Measurements from ENCODE around the gene SLC25A44. TPM values are rescaled to one million over a fixed set of nuclear protein-coding genes. Genes with fewer than 3 reads are reported as not detected.

SLC25A44 gene
- 22.8 TPM for polyA plus RNA-seq (2013, experiment 1 of 4)
- 21.7 TPM for polyA plus RNA-seq (2013, experiment 2 of 4)
- polyA plus RNA-seq (2013, experiment 3 of 4): 14.6 TPM
- 17.0 TPM for polyA plus RNA-seq (2013, experiment 4 of 4)

GRCh38 chr1:156193488-156194299 is at the start of gene SLC25A44:
Gene SLC25A44 (plus strand): TSS chr1:156194104. CDS start chr1:156199848, 5,744 bp downstream.
- 29 to 30% methylated on average over 59 of the region's 59 CpGs for WGBS, 2 experiments
- Histone ChIP-seq H3K36me3 (ENCODE audit: control insufficient read depth, insufficient read depth, low read length) (no peaks in the 10 kb centered on the region), H3K27ac (ENCODE audit: insufficient read depth, low read depth, low read length, poor library complexity, severe bottlenecking) (peak within 1 kb of the TSS; percentile 16), H3K9me3 (ENCODE audit: control insufficient read depth, low read length) (no peaks in the 10 kb centered on the region), H3K4me1 (ENCODE audit: control insufficient read depth, insufficient read depth, low read length) (no peaks in the 10 kb centered on the region), H3K27me3 (ENCODE audit: control insufficient read depth, insufficient read depth, low read length, poor library complexity, severe bottlenecking) (no peaks in the 10 kb centered on the region), H3K4me3 (ENCODE audit: insufficient read depth, low read depth, low read length) (peak within 1 kb of the TSS; percentile 99)

GRCh38 chr1:156144742-156145141 is 49.2 kb upstream of the SLC25A44 start:
- H3K36me3 ChIP-seq (ENCODE audit: control insufficient read depth, insufficient read depth, low read length): no peaks in the 10 kb centered on the region
- H3K4me1 ChIP-seq (ENCODE audit: control insufficient read depth, insufficient read depth, low read length): peaks cover 21% of the 10 kb centered on the region
- WGBS, 2 experiments: 87 to 88% methylated on average over 5 of the region's 5 CpGs
- no peak overlapping the region for H3K4me3 ChIP-seq (ENCODE audit: insufficient read depth, low read depth, low read length)
- H3K9me3 ChIP-seq (ENCODE audit: control insufficient read depth, low read length): no peaks in the 10 kb centered on the region
- H3K27ac ChIP-seq (ENCODE audit: insufficient read depth, low read depth, low read length, poor library complexity, severe bottlenecking): no peak overlapping the region
- H3K27me3 ChIP-seq (ENCODE audit: control insufficient read depth, insufficient read depth, low read length, poor library complexity, severe bottlenecking): no peaks in the 10 kb centered on the region

- WGBS, 2 experiments: 95% methylated on average over 2 of the region's 2 CpGs
- Histone ChIP-seq H3K36me3 (ENCODE audit: control insufficient read depth, insufficient read depth, low read length) (no peaks in the 10 kb centered on the region), H3K27ac (ENCODE audit: insufficient read depth, low read depth, low read length, poor library complexity, severe bottlenecking) (no peak overlapping the region), H3K9me3 (ENCODE audit: control insufficient read depth, low read length) (no peaks in the 10 kb centered on the region), H3K4me3 (ENCODE audit: insufficient read depth, low read depth, low read length) (no peak overlapping the region), H3K4me1 (ENCODE audit: control insufficient read depth, insufficient read depth, low read length) (peaks cover 28% of the 10 kb centered on the region), H3K27me3 (ENCODE audit: control insufficient read depth, insufficient read depth, low read length, poor library complexity, severe bottlenecking) (no peaks in the 10 kb centered on the region)
Measured at GRCh38 chr1:156145650-156146019, 48.3 kb upstream of the SLC25A44 start.

- Histone ChIP-seq H3K36me3 (ENCODE audit: control insufficient read depth, insufficient read depth, low read length) (no peaks in the 10 kb centered on the region), H3K4me3 (ENCODE audit: insufficient read depth, low read depth, low read length) (no peak overlapping the region), H3K9me3 (ENCODE audit: control insufficient read depth, low read length) (no peaks in the 10 kb centered on the region), H3K4me1 (ENCODE audit: control insufficient read depth, insufficient read depth, low read length) (peaks cover 34% of the 10 kb centered on the region), H3K27me3 (ENCODE audit: control insufficient read depth, insufficient read depth, low read length, poor library complexity, severe bottlenecking) (no peaks in the 10 kb centered on the region), H3K27ac (ENCODE audit: insufficient read depth, low read depth, low read length, poor library complexity, severe bottlenecking) (no peak overlapping the region)
- 35 to 36% methylated on average over 13 of the region's 13 CpGs for WGBS, 2 experiments
Measured at GRCh38 chr1:156146020-156146768, 47.7 kb upstream of the SLC25A44 start.

GRCh38 chr1:156146769-156147405 is 47.0 kb upstream of the SLC25A44 start:
- no peaks in the 10 kb centered on the region for H3K27me3 ChIP-seq (ENCODE audit: control insufficient read depth, insufficient read depth, low read length, poor library complexity, severe bottlenecking)
- H3K4me1 ChIP-seq (ENCODE audit: control insufficient read depth, insufficient read depth, low read length): peaks cover 38% of the 10 kb centered on the region
- H3K36me3 ChIP-seq (ENCODE audit: control insufficient read depth, insufficient read depth, low read length): no peaks in the 10 kb centered on the region
- 67% methylated on average over 9 of the region's 9 CpGs for WGBS, 2 experiments
- no peak overlapping the region for H3K27ac ChIP-seq (ENCODE audit: insufficient read depth, low read depth, low read length, poor library complexity, severe bottlenecking)
- H3K4me3 ChIP-seq (ENCODE audit: insufficient read depth, low read depth, low read length): no peak overlapping the region
- no peaks in the 10 kb centered on the region for H3K9me3 ChIP-seq (ENCODE audit: control insufficient read depth, low read length)

- no peak overlapping the region for H3K27ac ChIP-seq (ENCODE audit: insufficient read depth, low read depth, low read length, poor library complexity, severe bottlenecking)
- WGBS, 2 experiments: 94 to 98% methylated on average over 6 of the region's 6 CpGs
Measured at GRCh38 chr1:156148216-156148615, 45.7 kb upstream of the SLC25A44 start.

GRCh38 chr1:156149374-156150332 is 44.3 kb upstream of the SLC25A44 start:
- H3K27ac ChIP-seq (ENCODE audit: insufficient read depth, low read depth, low read length, poor library complexity, severe bottlenecking): no peak overlapping the region
- H3K4me1 ChIP-seq (ENCODE audit: control insufficient read depth, insufficient read depth, low read length): peaks cover 38% of the 10 kb centered on the region
- H3K4me3 ChIP-seq (ENCODE audit: insufficient read depth, low read depth, low read length): no peak overlapping the region
- no peaks in the 10 kb centered on the region for H3K27me3 ChIP-seq (ENCODE audit: control insufficient read depth, insufficient read depth, low read length, poor library complexity, severe bottlenecking)
- no peaks in the 10 kb centered on the region for H3K9me3 ChIP-seq (ENCODE audit: control insufficient read depth, low read length)
- H3K36me3 ChIP-seq (ENCODE audit: control insufficient read depth, insufficient read depth, low read length): no peaks in the 10 kb centered on the region
- 23 to 25% methylated on average over 19 to 20 of the region's 20 CpGs for whole genome bisulfite sequencing, 2 experiments

More at GRCh38 chr1:156148216-156148615, 45.7 kb upstream of the SLC25A44 start:
- Histone ChIP-seq H3K36me3 (ENCODE audit: control insufficient read depth, insufficient read depth, low read length) (no peaks in the 10 kb centered on the region), H3K4me1 (ENCODE audit: control insufficient read depth, insufficient read depth, low read length) (peaks cover 38% of the 10 kb centered on the region), H3K27me3 (ENCODE audit: control insufficient read depth, insufficient read depth, low read length, poor library complexity, severe bottlenecking) (no peaks in the 10 kb centered on the region), H3K4me3 (ENCODE audit: insufficient read depth, low read depth, low read length) (no peak overlapping the region), H3K9me3 (ENCODE audit: control insufficient read depth, low read length) (no peaks in the 10 kb centered on the region)

GRCh38 chr1:156150333-156151011 is 43.4 kb upstream of the SLC25A44 start:
- 28 to 39% methylated on average over 8 to 10 of the region's 10 CpGs for WGBS, 2 experiments

GRCh38 chr1:156151093-156151688 is 42.7 kb upstream of the SLC25A44 start:
- Histone ChIP-seq H3K36me3 (ENCODE audit: control insufficient read depth, insufficient read depth, low read length) (no peaks in the 10 kb centered on the region), H3K4me3 (ENCODE audit: insufficient read depth, low read depth, low read length) (no peak overlapping the region), H3K9me3 (ENCODE audit: control insufficient read depth, low read length) (no peaks in the 10 kb centered on the region), H3K27ac (ENCODE audit: insufficient read depth, low read depth, low read length, poor library complexity, severe bottlenecking) (no peak overlapping the region), H3K27me3 (ENCODE audit: control insufficient read depth, insufficient read depth, low read length, poor library complexity, severe bottlenecking) (no peaks in the 10 kb centered on the region), H3K4me1 (ENCODE audit: control insufficient read depth, insufficient read depth, low read length) (peaks cover 38% of the 10 kb centered on the region)
- 83% methylated on average over 6 of the region's 6 CpGs for WGBS, 2 experiments

More at GRCh38 chr1:156150333-156151011, 43.4 kb upstream of the SLC25A44 start:
- Histone ChIP-seq H3K36me3 (ENCODE audit: control insufficient read depth, insufficient read depth, low read length) (no peaks in the 10 kb centered on the region), H3K4me1 (ENCODE audit: control insufficient read depth, insufficient read depth, low read length) (peaks cover 38% of the 10 kb centered on the region), H3K27ac (ENCODE audit: insufficient read depth, low read depth, low read length, poor library complexity, severe bottlenecking) (no peak overlapping the region), H3K4me3 (ENCODE audit: insufficient read depth, low read depth, low read length) (no peak overlapping the region), H3K9me3 (ENCODE audit: control insufficient read depth, low read length) (no peaks in the 10 kb centered on the region), H3K27me3 (ENCODE audit: control insufficient read depth, insufficient read depth, low read length, poor library complexity, severe bottlenecking) (no peaks in the 10 kb centered on the region)
